Thyroid gland (tissue), 4 donors: Measurements from ENCODE around the gene CFL1.

ENCODE experiments used
- POLR2A ChIP-seq, 2 donors: fragments of 450-650 bp; IDR thresholded peaks; one replicate each; pipeline ENCODE4 v1.6.1; 2017; ENCODE audit warnings: antibody characterized with exemption in 2 of 2, mild to moderate bottlenecking in 2 of 2, moderate library complexity in 1 of 2
- TF ChIP-seq, protein P1 (sequence below), 6 experiments: fragments of 200-600 bp in 3 of 6; fragments of 450-650 bp in 3 of 6; sonication (generic) in 3 of 6; IDR thresholded peaks; one replicate each; pipeline ENCODE4 v1.5.1; 2016 to 2019; ENCODE audit warnings: antibody characterized with exemption in 6 of 6, mild to moderate bottlenecking in 2 of 6, inconsistent platforms in 1 of 6, moderate library complexity in 1 of 6

DNA sequence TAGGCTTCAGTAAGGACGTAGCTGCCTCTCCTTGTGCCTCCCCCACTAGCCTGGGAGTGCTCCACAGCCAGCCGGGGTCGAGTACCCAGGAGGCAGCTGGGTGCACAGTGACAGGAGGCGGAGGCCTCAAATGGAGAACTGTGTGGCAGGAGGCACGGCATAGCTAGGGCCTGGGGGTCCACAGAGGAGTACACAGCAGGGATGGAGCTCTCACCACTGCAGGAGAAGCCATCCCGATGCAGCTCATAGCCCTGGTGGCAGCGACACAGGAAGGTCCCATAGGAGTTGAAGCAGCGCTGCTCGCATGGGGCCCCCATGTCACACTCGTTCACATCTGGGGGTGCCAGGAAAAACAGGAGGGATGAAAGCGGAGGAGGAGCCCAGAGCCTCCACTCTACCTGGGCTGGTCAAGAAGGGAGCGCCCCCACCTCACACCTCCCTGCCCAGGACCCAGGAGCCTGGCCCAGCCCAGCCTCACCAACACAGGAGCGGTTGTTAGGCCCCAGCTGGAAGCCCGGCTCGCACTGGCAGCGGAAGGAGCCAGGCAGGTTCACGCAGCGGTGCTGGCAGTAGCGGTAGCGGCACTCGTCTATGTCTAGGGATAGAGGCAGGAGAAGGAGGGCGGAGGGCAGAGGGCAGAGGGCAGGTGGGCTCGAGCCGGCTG, 11.8 kb upstream of the CFL1 start:
- TF ChIP-seq, protein P1, sequence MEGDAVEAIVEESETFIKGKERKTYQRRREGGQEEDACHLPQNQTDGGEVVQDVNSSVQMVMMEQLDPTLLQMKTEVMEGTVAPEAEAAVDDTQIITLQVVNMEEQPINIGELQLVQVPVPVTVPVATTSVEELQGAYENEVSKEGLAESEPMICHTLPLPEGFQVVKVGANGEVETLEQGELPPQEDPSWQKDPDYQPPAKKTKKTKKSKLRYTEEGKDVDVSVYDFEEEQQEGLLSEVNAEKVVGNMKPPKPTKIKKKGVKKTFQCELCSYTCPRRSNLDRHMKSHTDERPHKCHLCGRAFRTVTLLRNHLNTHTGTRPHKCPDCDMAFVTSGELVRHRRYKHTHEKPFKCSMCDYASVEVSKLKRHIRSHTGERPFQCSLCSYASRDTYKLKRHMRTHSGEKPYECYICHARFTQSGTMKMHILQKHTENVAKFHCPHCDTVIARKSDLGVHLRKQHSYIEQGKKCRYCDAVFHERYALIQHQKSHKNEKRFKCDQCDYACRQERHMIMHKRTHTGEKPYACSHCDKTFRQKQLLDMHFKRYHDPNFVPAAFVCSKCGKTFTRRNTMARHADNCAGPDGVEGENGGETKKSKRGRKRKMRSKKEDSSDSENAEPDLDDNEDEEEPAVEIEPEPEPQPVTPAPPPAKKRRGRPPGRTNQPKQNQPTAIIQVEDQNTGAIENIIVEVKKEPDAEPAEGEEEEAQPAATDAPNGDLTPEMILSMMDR (IDR thresholded peaks at IDR 0.05) = no peak
- no peak for TF ChIP-seq POLR2A (IDR thresholded peaks at IDR 0.05)
